HG03103 (cell line): ENCODE data around the gene ACTN4.

Experiments used
- ATAC-seq: cut with Tn5 transposase; IDR thresholded peaks from one replicate; pipeline ENCODE4 v1.9.1; 2021; ENCODE audit warnings: low read depth; ENCODE audit not compliant: unreplicated experiment

The ACTN4 gene

GRCh38 chr19:38693380-38694223, 46.2 kb downstream of the ACTN4 start:
- no peak for ATAC-seq

GRCh38 chr19:38695317-38695683, 47.9 kb downstream of the ACTN4 start:
- ATAC-seq: no peak

- no peak for ATAC-seq
Measured at GRCh38 chr19:38695832-38696728, 48.6 kb downstream of the ACTN4 start.

DNA sequence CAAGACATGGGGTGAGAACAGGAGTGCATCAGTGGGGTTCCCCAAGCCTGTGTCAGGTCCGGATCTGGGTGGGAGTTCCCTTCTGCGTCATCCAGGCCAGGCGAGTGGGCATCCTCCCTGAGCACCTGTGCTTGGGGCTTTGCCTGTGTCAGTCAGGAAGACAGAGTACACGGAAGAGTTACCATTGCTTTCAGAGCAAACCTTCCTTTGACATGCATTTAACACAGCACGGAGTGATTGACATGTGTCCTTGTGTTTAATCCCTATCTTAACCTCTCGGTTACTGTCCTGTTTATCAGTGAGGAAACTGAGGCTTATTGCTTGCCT, 49.2 kb downstream of the ACTN4 start:
- ATAC-seq: no peak

DNA sequence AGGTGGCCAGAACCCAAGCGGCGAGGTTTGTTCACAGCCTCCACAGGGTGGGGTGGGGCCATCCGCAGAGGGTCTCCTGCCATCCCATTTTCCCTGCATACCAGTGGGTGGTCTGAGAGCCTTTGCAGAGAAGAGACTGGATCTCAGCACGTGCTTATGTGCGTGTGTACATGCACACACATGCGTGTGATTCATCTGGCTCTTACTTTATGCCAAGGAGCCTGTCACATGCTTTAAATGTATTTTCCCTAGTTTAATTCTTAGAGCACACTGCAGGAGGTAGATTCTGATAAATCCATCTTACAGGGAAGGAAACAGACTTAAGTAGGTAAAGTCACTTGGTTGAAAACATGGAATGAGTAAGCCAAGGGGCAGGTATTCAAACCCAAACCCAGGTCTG, 49.7 kb downstream of the ACTN4 start:
- no peak for ATAC-seq

- no peak for ATAC-seq
Measured at GRCh38 chr19:38697641-38698071, 50.2 kb downstream of the ACTN4 start.

- no peak for ATAC-seq
Measured at GRCh38 chr19:38698225-38699026, 51.0 kb downstream of the ACTN4 start.

DNA sequence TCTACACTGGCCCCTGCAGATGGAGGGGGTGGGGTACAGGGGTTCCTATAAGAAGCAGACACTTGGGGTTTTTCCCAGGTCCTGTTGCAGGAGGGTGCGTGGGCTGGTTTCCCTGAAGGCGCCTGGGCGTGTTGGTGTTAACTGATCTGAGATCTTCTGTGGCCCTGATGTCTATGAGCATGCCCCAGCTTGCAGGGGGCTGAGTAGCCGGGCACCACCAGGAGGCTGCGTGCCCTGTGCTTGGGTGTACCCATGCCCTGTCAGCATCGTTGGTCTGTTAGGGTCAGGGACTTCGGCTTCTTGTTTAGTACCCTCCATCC, 51.5 kb downstream of the ACTN4 start:
- no peak for ATAC-seq

GRCh38 chr19:38699647-38700349, 52.3 kb downstream of the ACTN4 start:
- ATAC-seq: no peak

DNA sequence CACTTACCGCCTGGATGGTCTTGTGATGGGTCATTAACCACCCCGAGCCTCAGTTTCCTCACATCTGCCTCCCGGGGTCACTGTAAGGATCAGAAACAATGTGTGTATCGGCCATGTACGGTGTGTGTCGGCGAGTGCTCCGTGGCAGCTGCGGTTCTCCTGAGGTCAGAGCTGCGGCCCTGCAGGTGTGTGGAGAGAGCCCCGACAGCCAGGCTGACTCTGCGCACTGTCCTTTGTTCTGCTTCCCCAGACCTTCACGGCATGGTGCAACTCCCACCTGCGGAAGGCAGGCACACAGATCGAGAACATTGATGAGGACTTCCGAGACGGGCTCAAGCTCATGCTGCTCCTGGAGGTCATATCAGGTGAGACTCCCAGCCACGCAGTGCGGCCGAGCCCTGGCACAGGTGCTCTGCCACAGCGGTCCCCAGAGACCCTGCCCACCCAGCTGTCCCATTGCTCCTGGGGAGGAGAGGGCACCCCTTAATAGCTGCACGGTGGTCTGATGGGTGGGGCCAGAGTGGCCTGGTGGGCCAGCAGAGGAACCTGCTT, 53.0 kb downstream of the ACTN4 start:
- no peak for ATAC-seq

DNA sequence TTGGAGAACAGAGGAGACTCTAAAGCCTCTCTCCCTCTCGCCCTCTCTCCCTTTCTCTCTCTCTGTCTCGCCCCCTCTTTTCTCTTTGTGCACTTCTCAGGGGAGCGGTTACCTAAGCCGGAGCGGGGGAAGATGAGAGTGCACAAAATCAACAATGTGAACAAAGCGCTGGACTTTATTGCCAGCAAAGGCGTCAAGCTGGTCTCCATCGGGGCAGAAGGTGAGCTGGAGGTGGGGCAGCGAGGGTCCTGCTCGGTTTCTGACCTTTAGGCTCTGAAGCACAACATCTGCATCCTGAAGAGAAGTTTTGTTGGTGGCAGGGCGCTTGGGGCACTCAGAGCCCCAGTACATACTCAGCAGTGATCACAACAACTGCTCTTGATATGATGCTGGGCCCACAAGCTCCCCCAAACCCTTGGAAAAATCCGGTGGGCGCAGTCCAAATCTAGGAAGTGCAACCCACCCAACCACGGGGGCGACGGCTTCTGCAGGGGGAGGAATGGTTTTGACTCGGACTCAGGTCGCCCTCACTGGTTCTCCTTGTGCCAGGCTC, 53.5 kb downstream of the ACTN4 start:
- ATAC-seq: no peak

DNA sequence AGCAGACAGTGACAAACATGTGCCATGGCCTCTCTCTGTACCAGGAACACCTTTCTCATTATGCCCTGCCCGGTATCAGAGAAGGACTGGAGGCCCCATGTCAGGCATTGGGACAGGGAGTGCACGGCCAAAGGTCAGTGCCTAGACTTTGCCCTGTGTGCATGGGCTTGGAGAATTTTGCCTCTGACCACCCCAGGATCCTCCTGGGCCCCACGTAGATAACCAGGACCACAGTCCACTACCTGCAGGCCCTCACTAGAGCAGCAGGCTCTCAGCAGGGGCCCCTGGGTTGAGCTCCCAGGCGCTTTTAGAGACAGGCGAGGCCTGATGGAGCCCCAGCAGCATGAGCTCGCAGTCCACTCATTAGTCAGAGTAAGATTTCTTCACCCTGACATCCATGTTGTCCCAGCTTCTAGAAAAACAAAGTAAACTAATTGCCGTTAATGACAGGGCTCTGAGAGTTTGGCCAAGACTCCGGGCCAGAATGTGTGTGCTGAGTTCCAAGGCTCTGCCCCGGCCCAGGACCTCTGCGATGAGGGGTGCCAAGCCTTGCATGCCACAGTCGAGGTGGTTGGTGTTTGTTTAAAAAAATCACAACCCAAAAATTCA, 54.1 kb downstream of the ACTN4 start:
- no peak for ATAC-seq

GRCh38 chr19:38702278-38702677, 54.8 kb downstream of the ACTN4 start:
- no peak for ATAC-seq

GRCh38 chr19:38703509-38703908, 56.1 kb downstream of the ACTN4 start:
- no peak for ATAC-seq

- ATAC-seq: no peak
Measured at GRCh38 chr19:38704488-38705026, 57.1 kb downstream of the ACTN4 start.

DNA sequence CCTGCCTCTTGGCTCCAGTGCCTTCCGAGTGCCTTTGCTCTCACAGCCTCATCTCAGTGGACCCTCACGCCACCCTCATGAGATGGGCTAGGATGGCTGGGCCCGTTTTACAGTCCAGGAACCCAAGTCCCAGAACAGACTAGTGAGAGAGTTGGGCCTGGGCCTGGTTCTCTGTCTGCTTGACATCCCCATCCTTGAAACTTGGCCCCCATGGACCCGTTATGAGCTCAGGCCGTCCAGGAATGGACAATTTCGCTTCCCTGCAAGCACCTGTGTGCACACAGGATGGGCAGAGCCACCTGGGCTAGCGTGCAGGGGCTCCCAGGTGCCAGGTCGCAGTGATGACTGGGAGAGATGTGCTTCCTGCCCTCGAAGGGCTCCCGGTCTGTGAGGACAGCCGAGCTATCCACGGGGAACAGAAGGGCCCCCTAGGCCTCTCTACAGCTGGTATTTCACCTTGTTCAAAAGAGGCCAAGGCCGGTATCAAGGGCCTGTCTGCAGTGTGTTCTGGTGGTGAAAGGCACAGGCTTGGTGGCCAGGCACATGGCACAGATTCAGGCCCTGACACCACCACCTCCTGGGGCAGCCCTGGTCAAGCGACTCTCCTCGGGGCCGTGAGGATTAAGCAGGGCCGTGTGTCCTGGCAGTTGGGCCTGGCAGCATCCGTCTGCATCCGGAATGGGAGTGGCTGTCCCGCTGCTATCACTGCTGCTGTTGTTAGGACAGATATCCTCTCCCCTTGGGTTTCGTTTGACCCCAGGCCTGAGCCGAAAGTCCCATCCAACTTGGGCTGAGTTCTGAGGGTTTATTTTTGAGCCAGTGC, 58.0 kb downstream of the ACTN4 start:
- no peak for ATAC-seq

GRCh38 chr19:38706792-38707511, 59.5 kb downstream of the ACTN4 start:
- ATAC-seq: no peak
